Prostate gland (tissue), 2 donors: Measurements from ENCODE around the gene ULK4.

Experiments used
- POLR2AphosphoS5 ChIP-seq: sonication (generic); formaldehyde crosslinking; IDR thresholded peaks from one replicate; pipeline ENCODE4 v1.6.1; 2017; ENCODE audit warnings: antibody characterized with exemption
- TF ChIP-seq, protein P1 (sequence below), 4 experiments: fragments of 200-600 bp in 2 of 4; fragments of 450-650 bp in 2 of 4; sonication (generic) in 2 of 4; IDR thresholded peaks; 1 replicate in 3 of 4; 2 replicates in 1 of 4; pipeline ENCODE4 v1.5.1; 2016 to 2019; ENCODE audit warnings: antibody characterized with exemption in 4 of 4, mild to moderate bottlenecking in 2 of 4, moderate library complexity in 2 of 4

DNA sequence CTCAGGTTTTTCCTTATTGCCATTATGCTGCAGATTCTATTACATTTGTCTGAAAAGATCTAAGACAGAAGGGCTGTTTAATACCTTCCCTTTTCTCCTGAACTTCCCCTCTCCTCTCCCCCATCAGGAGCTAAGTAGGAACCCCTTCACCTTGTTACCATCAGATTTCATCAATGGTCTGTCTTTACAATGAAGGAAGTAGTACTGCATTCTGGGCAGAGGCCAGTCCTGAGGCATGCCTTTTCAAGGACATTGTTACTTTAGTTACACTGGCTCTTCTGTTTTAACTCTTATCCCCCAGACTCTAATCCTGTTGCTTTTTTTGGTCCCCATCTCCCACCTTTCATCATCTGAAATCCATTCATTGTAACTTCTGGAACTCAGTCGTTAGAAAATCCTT is 754.5 kb downstream of the ULK4 start:
- TF ChIP-seq, protein P1, sequence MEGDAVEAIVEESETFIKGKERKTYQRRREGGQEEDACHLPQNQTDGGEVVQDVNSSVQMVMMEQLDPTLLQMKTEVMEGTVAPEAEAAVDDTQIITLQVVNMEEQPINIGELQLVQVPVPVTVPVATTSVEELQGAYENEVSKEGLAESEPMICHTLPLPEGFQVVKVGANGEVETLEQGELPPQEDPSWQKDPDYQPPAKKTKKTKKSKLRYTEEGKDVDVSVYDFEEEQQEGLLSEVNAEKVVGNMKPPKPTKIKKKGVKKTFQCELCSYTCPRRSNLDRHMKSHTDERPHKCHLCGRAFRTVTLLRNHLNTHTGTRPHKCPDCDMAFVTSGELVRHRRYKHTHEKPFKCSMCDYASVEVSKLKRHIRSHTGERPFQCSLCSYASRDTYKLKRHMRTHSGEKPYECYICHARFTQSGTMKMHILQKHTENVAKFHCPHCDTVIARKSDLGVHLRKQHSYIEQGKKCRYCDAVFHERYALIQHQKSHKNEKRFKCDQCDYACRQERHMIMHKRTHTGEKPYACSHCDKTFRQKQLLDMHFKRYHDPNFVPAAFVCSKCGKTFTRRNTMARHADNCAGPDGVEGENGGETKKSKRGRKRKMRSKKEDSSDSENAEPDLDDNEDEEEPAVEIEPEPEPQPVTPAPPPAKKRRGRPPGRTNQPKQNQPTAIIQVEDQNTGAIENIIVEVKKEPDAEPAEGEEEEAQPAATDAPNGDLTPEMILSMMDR (IDR thresholded peaks at IDR 0.05): no peak
- no peak for TF ChIP-seq POLR2AphosphoS5
